Stimulated activated CD4-positive, alpha-beta T cell treated with anti-CD3 and anti-CD28 coated beads, Interleukin-12 subunit alpha, Interleukin-12 subunit beta, amount 100 ng/mL, for 4 hours (primary cell): ENCODE results near the gene POLQ.
"Not testable (repeated sequence)": the region's sequence is repeated elsewhere in the genome, so short reads cannot be mapped to it uniquely, and the experiment has no call there.

Experiments used
- DNase-seq: peaks from one replicate; pipeline ENCODE4 v3.0.0-alpha.2; 2020

Gene POLQ

DNA sequence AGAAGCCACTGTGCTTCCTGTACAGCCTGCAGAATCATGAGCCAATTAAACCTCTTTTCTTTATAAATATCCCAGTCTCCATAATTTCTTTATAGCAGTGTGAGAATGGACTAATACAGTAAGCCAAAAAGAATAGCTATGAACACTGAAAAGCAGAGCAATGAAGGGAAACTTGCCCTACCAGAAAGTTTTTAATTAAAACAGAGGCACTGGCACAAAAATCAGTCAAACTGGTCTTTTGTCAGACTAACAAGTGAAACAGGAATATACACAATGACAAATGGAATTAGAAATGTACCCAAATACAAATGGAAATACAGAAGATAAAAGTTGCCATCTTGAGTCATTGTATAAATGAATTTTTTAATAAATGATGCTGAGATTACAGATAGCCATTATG, 40.5 kb downstream of the POLQ start:
- DNase-seq: no peak

DNA sequence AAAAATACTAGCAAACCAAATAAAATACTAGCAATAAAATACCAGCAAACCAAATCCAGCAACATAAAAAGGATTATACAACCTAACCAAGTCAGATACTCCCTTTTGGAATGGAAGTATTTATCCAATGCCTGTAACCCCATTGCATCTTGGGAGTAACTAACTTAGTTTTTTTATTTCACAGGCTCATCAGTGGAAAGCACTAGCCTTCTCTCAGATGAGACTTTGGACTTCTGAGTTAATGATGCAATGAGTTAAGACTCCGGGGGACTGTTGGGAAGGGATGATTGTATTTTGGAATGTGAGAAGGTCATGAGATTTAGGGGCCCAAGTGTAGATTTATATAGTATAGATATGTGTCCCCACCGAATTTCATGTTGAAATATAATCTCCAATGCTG, 41.2 kb downstream of the POLQ start:
- no peak for DNase-seq

- no peak for DNase-seq
Observed at GRCh38 chr3:121496786-121497185, 49.0 kb downstream of the POLQ start.

GRCh38 chr3:121493431-121493830, 52.4 kb downstream of the POLQ start:
- DNase-seq: no peak

DNA sequence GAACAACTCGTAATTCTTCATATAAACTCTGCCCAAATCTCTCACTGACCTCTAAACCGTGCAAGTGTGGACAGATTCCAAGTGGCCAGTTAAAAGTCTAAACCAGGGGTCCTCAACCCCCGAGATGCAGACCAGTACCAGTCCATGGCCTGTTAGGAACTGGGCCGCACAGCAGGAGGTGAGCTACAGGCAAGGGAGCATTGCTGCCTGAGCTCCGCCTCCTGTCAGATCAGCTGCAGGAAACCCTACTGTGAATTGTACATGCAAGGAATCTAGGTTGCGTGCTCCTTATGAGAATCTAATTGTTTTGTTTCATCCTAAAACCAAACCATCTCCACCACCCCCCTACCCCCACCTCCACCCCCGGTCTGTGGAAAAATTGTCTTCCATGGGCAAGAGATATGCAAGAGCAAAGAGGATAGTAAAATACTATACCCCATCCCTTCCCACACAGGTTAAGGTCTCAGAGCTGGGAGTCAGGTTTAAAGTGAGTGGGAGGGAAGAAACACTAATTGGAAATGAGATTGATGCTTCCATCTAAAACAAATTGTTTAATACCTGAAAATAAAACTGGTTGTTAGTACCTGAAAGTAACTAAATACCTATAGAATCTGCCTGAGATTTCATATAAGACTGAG, 54.0 kb downstream of the POLQ start:
- DNase-seq: no peak

- DNase-seq: no peak
Observed at GRCh38 chr3:121490161-121490560, 55.6 kb downstream of the POLQ start.

DNA sequence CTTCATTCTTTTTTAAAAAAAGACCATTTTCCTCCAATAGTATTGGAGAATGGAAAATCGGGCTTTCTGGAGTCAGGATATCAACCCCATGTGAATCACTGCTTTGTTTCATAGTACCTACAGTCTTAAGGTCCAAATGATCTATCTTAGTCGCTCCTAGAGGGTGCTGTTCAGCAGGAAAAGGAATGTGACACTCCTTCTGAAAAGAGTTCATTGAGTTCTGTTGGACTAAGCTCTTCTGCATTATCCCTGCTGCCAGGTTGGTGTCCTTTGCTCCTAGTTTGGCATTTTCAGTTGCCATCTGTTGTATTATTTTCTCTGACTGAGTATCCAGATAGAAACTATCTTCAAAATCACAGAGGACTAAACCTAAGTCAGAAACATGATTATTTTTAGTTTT, 57.2 kb downstream of the POLQ start:
- no peak for DNase-seq

GRCh38 chr3:121483290-121483689, 62.5 kb downstream of the POLQ start:
- no peak for DNase-seq

DNA sequence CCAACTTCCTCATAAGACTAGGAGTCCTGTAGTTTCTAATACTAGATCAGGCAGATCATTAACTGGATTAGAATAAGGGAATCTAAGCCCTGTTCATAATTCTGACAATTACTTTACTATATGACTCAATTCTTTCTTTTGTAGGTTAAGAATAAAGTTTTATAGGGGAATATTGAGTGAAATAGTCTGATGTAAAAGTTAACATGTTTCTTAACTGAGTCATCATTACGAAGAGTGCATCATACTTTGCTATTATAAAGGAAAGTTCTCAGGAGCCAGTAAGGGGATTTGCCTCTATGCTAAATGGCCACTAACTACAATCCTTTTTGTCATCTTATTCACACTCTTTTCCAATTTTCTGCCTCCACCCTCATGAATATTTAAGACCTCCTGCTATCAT, 63.1 kb downstream of the POLQ start:
- no peak for DNase-seq

DNA sequence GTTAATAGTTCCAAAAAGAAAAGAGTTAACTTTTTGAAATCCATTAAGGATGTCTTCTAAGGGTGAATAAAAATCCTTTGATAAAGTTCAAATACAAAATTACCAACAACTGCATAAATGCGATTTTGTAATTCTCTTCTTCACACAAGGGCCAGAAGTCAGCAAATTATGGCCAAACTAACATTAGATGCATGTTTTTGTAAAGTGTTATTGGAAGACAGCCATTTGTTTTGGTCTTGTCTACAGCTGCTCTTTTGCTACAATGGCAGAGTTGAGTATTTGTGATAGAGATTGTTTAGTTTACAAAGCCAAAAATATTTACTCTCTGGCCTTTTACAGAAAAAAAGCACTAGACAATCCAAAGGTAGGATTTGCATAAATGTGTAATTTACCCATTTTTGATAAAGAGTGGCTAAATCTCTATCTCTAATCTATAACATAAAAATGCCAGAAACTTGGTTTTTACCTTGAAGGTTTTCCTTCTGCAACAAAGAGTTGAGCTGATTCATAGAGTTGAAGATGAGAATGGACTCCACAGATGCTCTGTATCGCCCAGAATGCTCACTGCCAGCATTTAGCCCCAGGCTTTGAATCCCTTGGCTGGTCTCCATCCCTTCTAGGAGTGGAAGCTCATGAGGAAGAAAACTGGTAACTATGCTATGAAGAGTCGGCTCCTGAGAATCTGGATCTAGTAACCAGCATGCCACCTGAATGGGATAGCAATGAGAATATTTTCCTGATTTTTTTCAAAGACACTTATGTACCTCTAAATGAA, 64.5 kb downstream of the POLQ start:
- DNase-seq: no peak

DNA sequence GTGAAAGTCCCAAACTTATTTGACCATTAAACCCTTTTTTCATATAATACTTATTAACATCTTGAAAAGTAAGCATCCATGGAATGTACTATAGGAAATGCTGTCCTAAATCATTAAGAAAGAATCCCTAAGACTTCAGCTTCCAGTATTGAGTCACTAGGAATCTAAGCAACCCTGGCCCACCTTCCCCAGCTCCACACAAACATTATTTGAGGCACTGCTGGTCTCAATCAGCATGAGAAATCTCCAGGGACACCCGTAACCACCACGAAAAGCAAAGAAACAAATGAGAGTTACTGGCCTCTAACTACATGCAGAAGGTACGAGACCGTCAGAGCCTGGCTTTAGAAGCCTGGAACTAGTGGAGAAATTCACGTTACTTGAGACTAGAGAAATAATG, 68.2 kb downstream of the POLQ start:
- DNase-seq: no peak

GRCh38 chr3:121473001-121473400, 72.8 kb downstream of the POLQ start:
- no peak for DNase-seq

DNA sequence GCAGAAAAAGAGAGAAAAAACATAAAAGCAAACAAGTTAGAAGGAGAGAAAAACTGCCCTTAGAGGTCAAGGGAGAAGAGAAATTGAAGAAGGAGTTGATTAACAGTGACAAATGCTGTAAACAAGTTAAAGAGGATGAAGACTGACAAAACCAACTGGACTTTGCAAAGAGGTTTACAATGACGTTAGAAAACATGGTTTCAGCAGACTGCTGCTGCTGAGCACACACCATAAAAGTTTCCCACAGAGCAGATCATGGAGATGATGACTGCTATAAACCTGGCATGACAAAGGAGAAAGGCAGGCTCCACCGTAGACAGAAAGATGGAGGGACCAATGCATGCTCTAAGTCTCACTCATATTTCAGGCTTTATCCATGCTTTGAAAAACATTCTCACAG, 78.7 kb downstream of the POLQ start:
- no peak for DNase-seq

- DNase-seq: no peak
Observed at GRCh38 chr3:121463745-121464144, 82.0 kb downstream of the POLQ start.

- DNase-seq: no peak
Observed at GRCh38 chr3:121462565-121462964, 83.2 kb downstream of the POLQ start.

DNA sequence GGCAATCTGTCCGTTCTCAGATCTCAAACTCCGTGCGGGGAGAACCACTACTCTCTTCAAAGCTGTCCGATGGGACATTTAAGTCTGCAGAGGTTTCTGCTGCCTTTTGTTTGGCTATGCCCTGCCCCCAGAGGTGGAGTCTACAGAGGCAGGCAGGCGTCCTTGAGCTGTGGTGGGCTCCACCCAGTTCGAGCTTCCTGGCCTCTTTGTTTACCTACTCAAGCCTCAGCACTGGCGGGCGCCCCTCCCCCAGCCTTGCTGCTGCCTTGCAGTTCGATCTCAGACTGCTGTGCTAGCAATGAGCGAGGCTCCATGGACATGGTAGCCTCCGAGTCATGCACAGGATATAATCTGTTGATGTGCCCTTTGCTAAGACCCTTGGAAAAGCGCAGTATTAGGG, 94.0 kb downstream of the POLQ start:
- not testable (repeated sequence) for DNase-seq

DNA sequence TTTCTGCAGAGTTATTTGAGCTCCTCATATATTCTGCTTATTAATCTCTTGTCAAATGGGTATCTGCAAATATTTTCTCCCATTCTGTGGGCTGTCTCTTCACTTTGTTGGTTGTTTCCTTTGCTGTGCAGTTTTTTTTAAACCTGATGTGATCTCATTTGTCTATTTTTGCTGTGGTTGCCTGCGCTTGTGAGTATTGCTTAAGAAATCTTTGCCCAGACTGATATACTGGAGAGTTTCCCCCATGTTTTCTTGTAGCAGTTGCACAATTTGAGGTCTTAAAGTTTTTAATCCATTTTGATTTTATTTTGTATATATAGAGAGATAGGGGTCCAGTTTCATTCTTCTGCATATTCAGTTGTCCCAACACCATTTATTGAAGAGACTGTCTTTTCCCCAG, 102.3 kb downstream of the POLQ start:
- no peak for DNase-seq

DNA sequence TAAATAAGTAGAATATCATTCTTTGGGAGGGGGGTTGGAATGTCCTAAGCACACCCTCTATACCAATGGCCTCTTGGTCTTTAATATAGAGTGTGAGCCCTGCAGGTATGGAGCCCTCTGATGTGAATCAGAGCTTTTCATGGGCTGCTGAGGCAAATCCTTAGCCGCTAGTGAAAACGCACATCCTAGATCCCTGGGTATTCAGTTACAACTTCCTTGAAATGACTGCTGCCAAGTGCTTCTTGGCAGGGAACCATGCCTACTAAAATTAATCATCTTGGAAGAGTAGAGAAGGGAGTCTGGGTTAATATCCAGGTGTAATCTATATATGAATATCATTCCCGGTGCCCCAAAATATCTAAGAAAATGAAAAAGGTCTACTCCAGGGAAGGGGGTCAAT, 109.1 kb downstream of the POLQ start:
- no peak for DNase-seq

GRCh38 chr3:121436074-121436473, 109.7 kb downstream of the POLQ start:
- no peak for DNase-seq

- DNase-seq: peak; percentile 4
Observed at GRCh38 chr3:121431726-121432517, 113.9 kb downstream of the POLQ start.

GRCh38 chr3:121430664-121431215, 115.0 kb downstream of the POLQ start:
- no peak for DNase-seq

DNA sequence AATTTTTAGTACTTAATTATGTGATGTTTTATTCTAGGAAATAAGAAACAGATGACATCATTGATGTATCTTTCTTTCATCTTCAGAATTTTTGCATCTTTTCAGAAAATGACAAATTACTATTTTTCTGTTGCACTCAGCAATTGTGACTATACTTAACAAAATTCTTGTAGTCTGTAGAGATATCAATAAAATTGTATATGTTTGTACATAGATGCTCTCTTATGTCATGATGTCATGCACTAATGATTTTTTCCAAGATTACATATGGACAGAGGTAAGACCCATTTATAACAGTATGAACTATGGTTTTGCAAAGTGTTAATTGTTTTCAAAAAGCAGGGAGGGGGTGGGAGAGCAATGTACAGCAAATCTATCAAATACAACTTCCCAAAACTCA, 121.2 kb downstream of the POLQ start:
- DNase-seq: no peak

DNA sequence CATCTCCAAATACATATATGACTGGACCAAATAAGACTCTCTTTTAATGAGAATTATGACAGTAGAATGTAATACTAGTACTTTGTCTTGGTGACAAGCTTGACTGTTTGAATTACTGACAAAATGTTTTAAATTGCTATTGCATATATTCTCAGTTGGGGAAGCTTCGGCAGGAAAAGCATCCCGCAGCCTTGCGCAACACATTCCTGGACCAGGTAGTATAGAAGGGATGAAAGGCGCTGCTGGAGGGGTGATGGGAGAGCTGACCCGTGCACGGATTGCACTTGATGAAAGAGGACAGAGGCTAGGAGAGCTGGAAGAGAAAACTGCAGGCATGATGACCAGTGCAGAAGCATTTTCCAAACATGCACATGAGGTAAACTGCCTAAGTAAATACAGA, 127.6 kb downstream of the POLQ start:
- DNase-seq: no peak

GRCh38 chr3:121414924-121415323, 130.9 kb downstream of the POLQ start:
- DNase-seq: no peak
